DMS153 treated with DMSO at 0.1 percent for 48 hours (cell line): ENCODE results near the gene TMOD1.
"Not testable (repeated sequence)": the region's sequence is repeated elsewhere in the genome, so short reads cannot be mapped to it uniquely, and the experiment has no call there.

Experiments used
- DNase-seq: peaks from one replicate; lab custom pipeline; 2025; ENCODE audit not compliant: unreplicated experiment; lab: John Stamatoyannopoulos, UW

The TMOD1 gene

GRCh38 chr9:97591535-97591934, 90.1 kb downstream of the TMOD1 start:
- no peak for DNase-seq

GRCh38 chr9:97592126-97592525, 90.7 kb downstream of the TMOD1 start:
- DNase-seq, result no peak

- peak; percentile 43 for DNase-seq
These were observed 92.5 kb downstream of the TMOD1 start for GRCh38 chr9:97593960-97594359.

- DNase-seq, result peak; percentile 43
These were observed 93.0 kb downstream of the TMOD1 start for GRCh38 chr9:97594381-97594921.

GRCh38 chr9:97596906-97597305, 95.4 kb downstream of the TMOD1 start:
- DNase-seq, result no peak

GRCh38 chr9:97598461-97599288, 97.2 kb downstream of the TMOD1 start:
- DNase-seq, result peak; percentile 69

- DNase-seq, result no peak
These were observed 97.9 kb downstream of the TMOD1 start for GRCh38 chr9:97599314-97599846.

GRCh38 chr9:97600531-97601227, 99.2 kb downstream of the TMOD1 start:
- no peak for DNase-seq

- DNase-seq, result no peak
These were observed 99.9 kb downstream of the TMOD1 start for GRCh38 chr9:97601228-97601898.

- DNase-seq, result no peak
These were observed 101.0 kb downstream of the TMOD1 start for GRCh38 chr9:97602430-97602829.

GRCh38 chr9:97604901-97605645, 103.6 kb downstream of the TMOD1 start:
- no peak for DNase-seq

- DNase-seq, result peak; percentile 29
These were observed 114.1 kb downstream of the TMOD1 start for GRCh38 chr9:97615439-97616072.

GRCh38 chr9:97617939-97618416, 116.5 kb downstream of the TMOD1 start:
- DNase-seq, result no peak

GRCh38 chr9:97620063-97620462, 118.6 kb downstream of the TMOD1 start:
- not testable (repeated sequence) for DNase-seq

GRCh38 chr9:97622483-97622882, 121.0 kb downstream of the TMOD1 start:
- DNase-seq, result not testable (repeated sequence)

GRCh38 chr9:97623946-97624345, 122.5 kb downstream of the TMOD1 start:
- no peak for DNase-seq

- no peak for DNase-seq
These were observed 124.2 kb downstream of the TMOD1 start for GRCh38 chr9:97625620-97626019.

- DNase-seq, result no peak
These were observed 126.2 kb downstream of the TMOD1 start for GRCh38 chr9:97627624-97628023.

- DNase-seq, result no peak
These were observed 127.2 kb downstream of the TMOD1 start for GRCh38 chr9:97628668-97629067.

GRCh38 chr9:97629156-97629555, 127.7 kb downstream of the TMOD1 start:
- no peak for DNase-seq
